Measurements from ENCODE around the gene CLIC2.
"Not testable (repeated sequence)": the region's sequence is repeated elsewhere in the genome, so short reads cannot be mapped to it uniquely, and the experiment has no call there.

The CLIC2 gene

DNA sequence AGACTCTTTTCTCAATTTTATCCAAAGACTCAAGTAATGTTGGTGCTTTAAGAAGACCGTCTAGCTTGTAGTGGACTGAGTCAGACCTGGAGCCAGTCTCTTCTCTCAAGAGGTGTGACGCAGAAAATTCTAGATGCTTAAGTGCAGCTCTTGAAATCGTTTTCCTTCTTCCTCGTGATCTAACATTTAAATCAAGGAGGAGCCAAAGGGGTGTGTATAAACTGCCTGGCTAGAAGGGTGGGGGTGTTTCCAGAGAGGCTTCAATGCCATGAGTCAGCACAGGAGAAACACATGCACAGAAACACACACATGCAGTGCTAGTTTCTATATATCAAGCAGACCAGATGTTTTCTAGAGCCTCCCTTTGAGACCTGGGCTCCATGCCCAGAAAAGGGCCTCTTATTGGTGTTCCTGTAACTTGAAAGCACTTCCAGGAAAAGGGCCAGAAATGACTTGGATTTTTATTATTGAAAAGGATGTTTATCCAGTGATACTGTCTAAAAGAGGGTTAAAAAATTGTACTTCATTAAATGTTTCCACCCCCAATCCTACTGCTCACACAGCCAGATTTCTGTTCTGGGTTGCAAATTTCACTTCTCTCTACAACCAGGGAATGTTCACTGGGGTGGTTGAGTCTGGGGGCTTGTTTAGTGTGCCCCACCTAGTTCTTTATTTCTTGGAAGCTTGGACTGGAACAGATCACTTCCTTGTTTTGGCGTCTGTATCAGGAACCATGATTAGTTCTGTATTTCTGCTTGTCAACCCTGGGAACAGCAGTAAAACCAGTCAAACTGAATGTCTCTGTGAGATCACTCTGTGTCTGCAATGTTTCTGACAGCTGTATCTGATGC is at the start of gene CLIC2:
Gene CLIC2 (minus strand): TSS at position 129 of the 851 bp plus-strand sequence. CDS start 187 bp downstream, outside the sequence.
- DNase-seq (ENCODE audit: low read depth) = no peak

- not testable (repeated sequence) for DNase-seq (ENCODE audit: low read depth)
These were observed 48.1 kb upstream of the CLIC2 start for GRCh38 chrX:155382529-155382967.

GRCh38 chrX:155381843-155382528 is 47.6 kb upstream of the CLIC2 start, which contains the start of gene F8A2:
Gene F8A2, plus strand, starts transcription at chrX:155382095. Its CDS starts 20 bp downstream, at chrX:155382115.
- not testable (repeated sequence) for DNase-seq (ENCODE audit: low read depth)

- not testable (repeated sequence) for DNase-seq (ENCODE audit: low read depth)
These were observed 45.4 kb upstream of the CLIC2 start for GRCh38 chrX:155379802-155380201.

- DNase-seq (ENCODE audit: low read depth) = not testable (repeated sequence)
These were observed 39.5 kb upstream of the CLIC2 start for GRCh38 chrX:155373777-155374458.

GRCh38 chrX:155363712-155364111 is 29.3 kb upstream of the CLIC2 start:
- not testable (repeated sequence) for DNase-seq (ENCODE audit: low read depth)

DNA sequence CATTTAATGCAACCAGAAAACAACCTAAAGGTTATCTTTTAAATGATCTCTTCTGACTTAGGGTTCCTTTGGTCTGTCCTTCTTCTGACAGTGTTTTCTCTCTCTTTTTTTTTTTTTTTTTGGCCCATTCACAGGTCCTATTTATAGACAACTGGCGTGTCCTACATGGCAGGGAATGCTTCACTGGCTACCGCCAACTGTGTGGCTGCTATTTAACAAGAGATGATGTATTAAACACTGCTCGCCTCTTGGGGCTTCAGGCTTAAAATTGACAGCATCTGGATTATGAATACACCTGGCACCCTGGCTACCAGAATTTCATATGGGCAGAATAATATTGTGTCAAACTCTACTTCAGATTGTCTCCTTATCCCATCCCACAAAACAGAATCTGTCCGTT is 15.0 kb upstream of the CLIC2 start:
- not testable (repeated sequence) for DNase-seq (ENCODE audit: low read depth)

DNA sequence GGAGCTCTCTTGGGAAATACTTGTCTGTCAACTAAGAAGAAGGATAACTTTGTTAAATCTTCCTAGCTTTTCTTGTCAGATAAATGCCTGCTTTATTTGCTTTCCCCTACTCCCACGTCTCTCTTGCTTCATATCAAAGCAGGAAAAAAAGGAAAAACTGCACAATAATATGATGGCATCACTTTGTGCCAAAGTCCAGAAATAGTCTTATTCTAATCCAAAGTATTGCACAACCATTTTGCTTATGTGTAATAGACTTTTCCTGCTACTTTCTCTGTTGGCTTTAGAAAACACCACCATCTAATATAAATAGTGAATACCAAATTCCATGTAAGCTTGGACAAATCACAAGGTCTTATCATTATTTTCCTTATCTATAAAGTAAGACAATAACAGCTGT is 11.3 kb upstream of the CLIC2 start:
- not testable (repeated sequence) for DNase-seq (ENCODE audit: low read depth)

GRCh38 chrX:155335337-155335712 is 911 bp upstream of the CLIC2 start:
- DNase-seq (ENCODE audit: low read depth) = not testable (repeated sequence)

DNA sequence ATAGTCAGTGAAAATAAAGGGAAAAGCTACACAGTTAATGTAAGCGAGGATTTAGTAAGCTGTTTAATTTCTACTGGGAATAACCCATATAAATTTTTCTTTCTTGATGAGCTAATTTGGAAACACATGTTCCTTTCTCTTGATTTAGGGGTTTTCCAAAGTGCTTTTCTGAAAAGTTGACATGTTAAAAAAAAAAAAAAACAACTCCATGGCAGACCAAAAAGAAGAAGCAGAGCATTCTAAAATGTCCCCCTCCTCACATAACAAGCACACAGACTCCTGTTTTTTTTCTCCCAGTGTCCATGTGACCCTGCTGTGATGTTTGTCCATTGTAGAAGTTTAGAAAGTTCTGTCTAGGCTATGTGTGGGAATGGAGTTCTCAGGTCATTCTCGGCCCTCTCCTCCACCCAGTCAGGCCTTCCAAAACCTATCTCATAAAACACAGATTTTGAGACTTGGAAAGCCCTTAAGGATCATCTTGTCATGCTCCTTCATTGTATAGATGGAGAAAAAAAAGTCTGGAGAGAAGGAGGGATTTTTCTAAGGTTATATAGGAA is 792 bp downstream of the CLIC2 start:
- no peak for DNase-seq (ENCODE audit: low read depth)

DNA sequence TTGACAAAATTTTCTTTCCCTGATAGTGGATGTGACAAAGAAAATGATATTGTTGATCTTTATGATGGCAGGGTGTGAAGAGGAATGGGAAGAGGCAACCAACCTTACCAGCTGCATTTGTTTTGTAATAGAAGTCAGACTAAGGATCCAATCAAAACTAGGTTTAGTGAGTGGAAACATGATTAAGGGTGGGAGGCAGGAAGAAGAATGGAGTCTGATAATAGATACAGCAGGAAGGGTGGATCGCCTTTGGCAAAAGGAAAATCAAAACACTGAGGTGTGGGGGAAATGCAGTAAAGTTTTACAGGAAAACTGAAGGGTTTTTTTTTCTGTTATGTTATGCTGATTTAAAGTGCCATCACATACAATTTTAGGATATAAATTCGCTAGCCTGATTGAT is 3.4 kb downstream of the CLIC2 start:
- DNase-seq (ENCODE audit: low read depth) = no peak

- no peak for DNase-seq (ENCODE audit: low read depth)
These were observed 5.1 kb downstream of the CLIC2 start for GRCh38 chrX:155329293-155329692.

DNA sequence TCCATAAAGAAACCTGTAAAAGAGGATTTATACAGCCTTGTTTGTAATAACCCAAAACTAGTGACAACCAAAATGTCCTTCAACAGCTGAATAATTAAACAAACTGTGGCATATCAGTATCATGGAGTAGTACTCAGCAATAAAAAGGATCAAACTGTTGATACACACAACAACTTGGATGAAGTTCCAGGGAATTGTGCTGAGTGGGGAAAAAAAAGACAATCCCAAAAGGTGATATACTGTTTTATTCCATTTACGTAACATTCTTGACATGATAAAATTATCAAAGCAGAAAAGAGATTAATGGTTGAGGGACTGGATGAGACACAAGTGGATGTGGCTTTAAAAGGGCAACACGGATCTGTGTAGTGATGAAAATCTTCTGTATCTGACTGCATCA is 7.8 kb downstream of the CLIC2 start:
- no peak for DNase-seq (ENCODE audit: low read depth)

DNA sequence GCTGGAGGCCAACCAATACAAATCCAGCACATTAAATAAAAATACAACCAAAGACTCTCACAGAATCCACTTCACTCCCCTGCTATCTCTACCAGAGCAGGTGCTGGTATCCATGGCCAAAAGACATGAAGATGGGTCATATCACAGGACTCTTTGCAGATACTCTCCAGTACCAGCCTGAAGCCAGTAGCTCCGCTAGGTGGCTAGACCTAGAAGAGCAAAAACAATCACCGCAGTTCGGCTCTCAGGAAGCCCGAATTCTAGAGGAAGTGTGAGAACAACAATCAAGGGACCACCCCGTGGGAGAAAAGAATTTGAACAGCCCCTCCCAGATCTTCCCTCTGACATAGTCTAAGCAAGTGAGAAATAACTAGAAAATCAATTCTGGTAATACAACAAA is 20.2 kb downstream of the CLIC2 start:
- DNase-seq (ENCODE audit: low read depth) = no peak

GRCh38 chrX:155313766-155314165 is 20.6 kb downstream of the CLIC2 start:
- no peak for DNase-seq (ENCODE audit: low read depth)

DNA sequence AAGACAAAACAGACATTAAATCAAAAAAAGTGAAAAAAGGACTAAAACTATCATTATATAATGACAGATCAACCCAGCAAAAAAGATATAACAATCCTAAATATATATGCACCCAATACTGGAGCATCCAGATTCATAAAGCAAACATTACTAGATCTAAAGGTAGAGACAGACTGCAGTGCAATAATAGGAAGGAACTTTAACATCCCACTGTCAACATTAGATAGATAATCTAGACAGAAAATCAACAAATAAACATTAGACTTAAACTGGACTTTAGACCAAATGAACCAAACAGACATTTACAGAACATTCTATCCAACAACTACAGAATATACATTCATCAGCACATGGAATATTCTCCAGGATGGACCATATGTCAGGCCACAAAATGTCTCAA is 40.6 kb downstream of the CLIC2 start:
- no peak for DNase-seq (ENCODE audit: low read depth)

DNA sequence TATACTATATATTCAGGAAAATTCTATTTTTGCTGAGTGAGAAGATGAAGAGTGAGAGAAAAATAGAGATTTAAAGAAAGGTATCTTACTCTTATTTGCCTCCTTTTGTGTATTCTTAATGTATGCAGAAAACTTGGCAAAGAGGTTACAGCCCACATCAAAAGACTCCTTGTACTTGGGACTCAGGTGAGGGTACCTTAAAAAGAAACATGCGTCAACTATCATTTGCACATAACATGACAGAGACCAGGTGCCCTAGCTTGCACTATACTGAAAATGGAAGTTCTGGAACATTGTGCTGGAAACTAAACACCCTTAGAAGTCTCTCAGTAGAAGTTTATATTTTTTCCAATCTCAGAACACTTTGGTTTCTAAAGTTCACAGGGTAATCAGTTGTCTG is 54.5 kb downstream of the CLIC2 start:
- DNase-seq (ENCODE audit: low read depth) = no peak

DNA sequence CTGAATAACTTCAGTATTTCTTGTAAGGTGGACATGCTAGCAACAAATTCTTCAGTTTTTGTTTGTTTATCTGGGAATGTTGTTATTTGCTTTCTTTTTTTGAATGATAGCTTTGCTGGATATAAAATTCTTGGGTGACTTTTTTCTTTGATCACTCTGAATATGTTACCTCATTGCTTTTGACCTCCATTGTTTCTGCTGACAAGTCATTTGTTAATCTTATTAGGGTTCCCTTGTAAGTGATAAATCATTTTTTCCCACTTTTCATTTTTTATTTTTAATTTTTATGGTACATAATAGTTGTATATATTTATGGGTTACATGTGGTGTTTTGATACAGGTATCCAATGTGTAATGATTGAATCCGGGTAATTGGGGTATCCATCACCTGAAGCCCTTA is 63.4 kb downstream of the CLIC2 start:
- DNase-seq (ENCODE audit: low read depth) = no peak

GRCh38 chrX:155267995-155268394 is 66.4 kb downstream of the CLIC2 start:
- DNase-seq (ENCODE audit: low read depth) = not testable (repeated sequence)

DNA sequence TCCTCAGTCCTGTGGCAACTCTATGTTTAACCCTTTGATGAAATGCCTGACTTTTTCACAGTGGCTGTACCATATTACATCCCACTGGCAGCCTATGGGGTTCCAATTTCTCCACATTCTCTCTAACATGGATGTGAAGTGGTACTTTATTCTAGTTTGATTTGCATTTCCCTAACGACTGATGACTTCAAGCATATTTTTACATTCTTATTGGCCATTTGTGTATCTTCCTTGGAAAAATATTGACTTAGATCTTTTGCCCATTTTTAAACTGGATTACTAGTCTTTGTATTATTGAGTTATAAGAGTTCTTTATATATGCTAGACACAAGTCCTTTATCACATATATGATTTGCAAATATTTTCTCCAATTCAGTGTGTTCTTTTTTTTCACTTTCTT is 68.0 kb downstream of the CLIC2 start:
- no peak for DNase-seq (ENCODE audit: low read depth)

- peak; percentile 46 for DNase-seq (ENCODE audit: low read depth)
These were observed 70.4 kb downstream of the CLIC2 start, which contains the start of gene RAB39B for GRCh38 chrX:155263854-155264628. Gene RAB39B, minus strand, starts transcription at chrX:155264491. Its CDS starts 203 bp downstream, at chrX:155264288.

Data from stimulated activated CD8-positive, alpha-beta memory T cell treated with anti-CD3 and anti-CD28 coated beads, Interleukin-12 subunit alpha, Interleukin-12 subunit beta, amount 100 ng/mL, for 1 hour (primary cell).